GM12878 (cell line): ENCODE data around the gene RPS26.

ENCODE experiments used
- ATF7 ChIP-seq: fragments of 450-650 bp; IDR thresholded peaks from 2 replicates; pipeline ENCODE4 v1.6.1; 2016; ENCODE audit warnings: low read depth, mild to moderate bottlenecking
- BCL11A ChIP-seq: IDR thresholded peaks from 2 replicates; pipeline ENCODE4 v1.6.1; 2011; ENCODE audit warnings: low read depth, low read length
- JUNB ChIP-seq: IDR thresholded peaks from 2 replicates; pipeline ENCODE4 v1.6.1; 2016; ENCODE audit warnings: antibody characterized with exemption, mild to moderate bottlenecking
- KAT2A ChIP-seq: conservative IDR thresholded peaks from 2 replicates; pipeline ENCODE4 v1.6.1; 2011; ENCODE audit warnings: low read depth, low read length; ENCODE audit not compliant: control insufficient read depth
- NR2C1 ChIP-seq: fragments of 450-650 bp; IDR thresholded peaks from 2 replicates; pipeline ENCODE4 v1.6.1; 2017; ENCODE audit warnings: antibody characterized with exemption, mild to moderate bottlenecking, moderate library complexity
- YY1 ChIP-seq: IDR thresholded peaks from 2 replicates; pipeline ENCODE4 v1.6.1; 2011; ENCODE audit warnings: low read depth, mild to moderate bottlenecking, low read length
- TF ChIP-seq, protein P1 (sequence below): IDR thresholded peaks from 2 replicates; pipeline ENCODE4 v1.6.1; 2012; ENCODE audit warnings: mild to moderate bottlenecking, low read depth, low read length
- TF ChIP-seq, protein P2 (sequence below), 3 experiments: IDR thresholded peaks in 2 of 3; conservative IDR thresholded peaks in 1 of 3; 2 replicates each; pipeline ENCODE4 v1.5.1; 2011; ENCODE audit warnings: low read depth in 3 of 3, low read length in 3 of 3, mild to moderate bottlenecking in 3 of 3, control low read depth in 2 of 3, moderate library complexity in 2 of 3, inconsistent platforms in 1 of 3, mixed read lengths in 1 of 3; ENCODE audit not compliant: control insufficient read depth in 2 of 3, insufficient read depth in 1 of 3; ENCODE audit errors: extremely low read depth in 1 of 3

DNA sequence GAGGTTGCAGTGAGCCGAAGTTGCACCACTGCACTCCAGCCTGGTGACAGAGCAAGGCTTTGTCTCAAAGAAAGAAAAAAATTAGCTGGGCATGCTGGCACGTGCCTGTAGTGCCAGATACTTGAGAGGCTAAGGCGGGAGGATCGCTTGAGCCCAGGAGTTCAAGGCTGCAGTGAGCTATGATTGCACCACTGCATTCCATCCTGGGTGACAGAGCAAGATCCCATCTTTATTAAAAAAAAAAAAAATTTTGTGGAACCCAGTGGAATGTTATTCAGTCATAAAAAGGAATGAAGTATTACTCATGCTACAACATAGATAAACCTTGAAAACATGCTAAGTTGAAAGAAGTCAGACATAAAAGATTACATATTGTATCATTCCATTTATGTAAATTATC, 29.9 kb downstream of the RPS26 start:
- no peak for TF ChIP-seq BCL11A
- TF ChIP-seq, protein P1, sequence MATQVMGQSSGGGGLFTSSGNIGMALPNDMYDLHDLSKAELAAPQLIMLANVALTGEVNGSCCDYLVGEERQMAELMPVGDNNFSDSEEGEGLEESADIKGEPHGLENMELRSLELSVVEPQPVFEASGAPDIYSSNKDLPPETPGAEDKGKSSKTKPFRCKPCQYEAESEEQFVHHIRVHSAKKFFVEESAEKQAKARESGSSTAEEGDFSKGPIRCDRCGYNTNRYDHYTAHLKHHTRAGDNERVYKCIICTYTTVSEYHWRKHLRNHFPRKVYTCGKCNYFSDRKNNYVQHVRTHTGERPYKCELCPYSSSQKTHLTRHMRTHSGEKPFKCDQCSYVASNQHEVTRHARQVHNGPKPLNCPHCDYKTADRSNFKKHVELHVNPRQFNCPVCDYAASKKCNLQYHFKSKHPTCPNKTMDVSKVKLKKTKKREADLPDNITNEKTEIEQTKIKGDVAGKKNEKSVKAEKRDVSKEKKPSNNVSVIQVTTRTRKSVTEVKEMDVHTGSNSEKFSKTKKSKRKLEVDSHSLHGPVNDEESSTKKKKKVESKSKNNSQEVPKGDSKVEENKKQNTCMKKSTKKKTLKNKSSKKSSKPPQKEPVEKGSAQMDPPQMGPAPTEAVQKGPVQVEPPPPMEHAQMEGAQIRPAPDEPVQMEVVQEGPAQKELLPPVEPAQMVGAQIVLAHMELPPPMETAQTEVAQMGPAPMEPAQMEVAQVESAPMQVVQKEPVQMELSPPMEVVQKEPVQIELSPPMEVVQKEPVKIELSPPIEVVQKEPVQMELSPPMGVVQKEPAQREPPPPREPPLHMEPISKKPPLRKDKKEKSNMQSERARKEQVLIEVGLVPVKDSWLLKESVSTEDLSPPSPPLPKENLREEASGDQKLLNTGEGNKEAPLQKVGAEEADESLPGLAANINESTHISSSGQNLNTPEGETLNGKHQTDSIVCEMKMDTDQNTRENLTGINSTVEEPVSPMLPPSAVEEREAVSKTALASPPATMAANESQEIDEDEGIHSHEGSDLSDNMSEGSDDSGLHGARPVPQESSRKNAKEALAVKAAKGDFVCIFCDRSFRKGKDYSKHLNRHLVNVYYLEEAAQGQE = no peak
- no peak for TF ChIP-seq YY1
- TF ChIP-seq JUNB = no peak
- TF ChIP-seq, protein P2, sequence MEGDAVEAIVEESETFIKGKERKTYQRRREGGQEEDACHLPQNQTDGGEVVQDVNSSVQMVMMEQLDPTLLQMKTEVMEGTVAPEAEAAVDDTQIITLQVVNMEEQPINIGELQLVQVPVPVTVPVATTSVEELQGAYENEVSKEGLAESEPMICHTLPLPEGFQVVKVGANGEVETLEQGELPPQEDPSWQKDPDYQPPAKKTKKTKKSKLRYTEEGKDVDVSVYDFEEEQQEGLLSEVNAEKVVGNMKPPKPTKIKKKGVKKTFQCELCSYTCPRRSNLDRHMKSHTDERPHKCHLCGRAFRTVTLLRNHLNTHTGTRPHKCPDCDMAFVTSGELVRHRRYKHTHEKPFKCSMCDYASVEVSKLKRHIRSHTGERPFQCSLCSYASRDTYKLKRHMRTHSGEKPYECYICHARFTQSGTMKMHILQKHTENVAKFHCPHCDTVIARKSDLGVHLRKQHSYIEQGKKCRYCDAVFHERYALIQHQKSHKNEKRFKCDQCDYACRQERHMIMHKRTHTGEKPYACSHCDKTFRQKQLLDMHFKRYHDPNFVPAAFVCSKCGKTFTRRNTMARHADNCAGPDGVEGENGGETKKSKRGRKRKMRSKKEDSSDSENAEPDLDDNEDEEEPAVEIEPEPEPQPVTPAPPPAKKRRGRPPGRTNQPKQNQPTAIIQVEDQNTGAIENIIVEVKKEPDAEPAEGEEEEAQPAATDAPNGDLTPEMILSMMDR (IDR thresholded peaks at IDR 0.05 in 2 of 3, conservative IDR thresholded peaks at IDR 0.05 in 1 of 3; ENCODE audit: control insufficient read depth in 2 of 3, extremely low read depth in 1 of 3, insufficient read depth in 1 of 3, low read depth in 3 of 3, low read length in 3 of 3) = no peak
- no peak for TF ChIP-seq NR2C1
- TF ChIP-seq KAT2A = no peak
- no peak for TF ChIP-seq ATF7
